GM23338 (cell line): ENCODE measurements around the gene RIMBP3B.
"Not testable (repeated sequence)": the region's sequence is repeated elsewhere in the genome, so short reads cannot be mapped to it uniquely, and the experiment has no call there.

Experiments used
- CREB1 ChIP-seq: fragments of 250-450 bp; sonication (Bioruptor Pico); IDR thresholded peaks from 2 replicates; pipeline ENCODE4 v1.5.0; 2020; ENCODE audit warnings: low read depth, mild to moderate bottlenecking, moderate library complexity
- CTCF ChIP-seq, 2 experiments: fragments of 200-600 bp in 1 of 2; sonication (generic) in 1 of 2; conservative IDR thresholded peaks; 2 replicates each; pipeline versions ENCODE4 v1.5.1 to v1.6.1; 2016 to 2017; ENCODE audit warnings: antibody characterized with exemption in 2 of 2, low read depth in 2 of 2, mild to moderate bottlenecking in 2 of 2, moderate library complexity in 1 of 2
- EZH2 ChIP-seq: fragments of 200-600 bp; sonication (generic); IDR thresholded peaks from one replicate; pipeline ENCODE4 v1.8.0; 2017; ENCODE audit warnings: antibody characterized with exemption, mild to moderate bottlenecking, low read depth; ENCODE audit not compliant: unreplicated experiment
- POLR2AphosphoS5 ChIP-seq: IDR thresholded peaks from 2 replicates; pipeline ENCODE4 v1.6.1; 2016; ENCODE audit warnings: antibody characterized with exemption, low read depth
- REST ChIP-seq: IDR thresholded peaks from one replicate; pipeline ENCODE4 v1.6.1; 2018; ENCODE audit warnings: antibody characterized with exemption; ENCODE audit not compliant: unreplicated experiment

GRCh38 chr22:21401197-21401969 lies 17.8 kb downstream of the RIMBP3B start:
- not testable (repeated sequence) for TF ChIP-seq CTCF (conservative IDR thresholded peaks at IDR 0.05; ENCODE audit: low read depth in 2 of 2); REST; POLR2AphosphoS5; EZH2; CREB1 (CRISPR knock-in tag)
